ENCODE results near the gene MCF2L2.

- TF ChIP-seq CTCF (IDR thresholded peaks at IDR 0.05) (no peak), POLR2A (IDR thresholded peaks at IDR 0.05) (no peak)
Measured at GRCh38 chr3:183370391-183370790, 58.0 kb downstream of the MCF2L2 start.

Measured in thyroid gland (tissue), 4 donors.